Nephron (organoid): ENCODE measurements around the gene TRIB2.

Experiments
- H3K27ac Mint-ChIP-seq, 3 experiments: 2 replicates each; pipeline ENCODE4 v1.8.0; 2020; ENCODE audit warnings: mixed read lengths in 3 of 3, mild to moderate bottlenecking in 2 of 3, moderate library complexity in 1 of 3
- H3K27me3 Mint-ChIP-seq: 2 replicates; pipeline ENCODE4 v1.8.0; 2021; ENCODE audit warnings: low read depth, mild to moderate bottlenecking, moderate library complexity, mixed read lengths
- H3K36me3 Mint-ChIP-seq: 2 replicates; pipeline ENCODE4 v1.8.0; 2020; ENCODE audit warnings: low read depth, mixed read lengths
- H3K4me1 Mint-ChIP-seq: 2 replicates; pipeline ENCODE4 v1.8.0; 2020; ENCODE audit warnings: mixed read lengths
- H3K4me3 Mint-ChIP-seq, 3 experiments: 2 replicates each; pipeline ENCODE4 v1.8.0; 2020; ENCODE audit warnings: mild to moderate bottlenecking in 3 of 3, mixed read lengths in 3 of 3, moderate library complexity in 2 of 3
- H3K9me3 Mint-ChIP-seq: 2 replicates; pipeline ENCODE4 v1.8.0; 2020; ENCODE audit warnings: mixed read lengths
- TF ChIP-seq, protein P1 (sequence below), 3 experiments: fragments of 200-600 bp; sonication (generic); IDR thresholded peaks; one replicate each; pipeline ENCODE4 v1.5.0; 2021; ENCODE audit warnings: antibody characterized with exemption in 3 of 3; ENCODE audit not compliant: unreplicated experiment in 3 of 3

TRIB2 gene

DNA sequence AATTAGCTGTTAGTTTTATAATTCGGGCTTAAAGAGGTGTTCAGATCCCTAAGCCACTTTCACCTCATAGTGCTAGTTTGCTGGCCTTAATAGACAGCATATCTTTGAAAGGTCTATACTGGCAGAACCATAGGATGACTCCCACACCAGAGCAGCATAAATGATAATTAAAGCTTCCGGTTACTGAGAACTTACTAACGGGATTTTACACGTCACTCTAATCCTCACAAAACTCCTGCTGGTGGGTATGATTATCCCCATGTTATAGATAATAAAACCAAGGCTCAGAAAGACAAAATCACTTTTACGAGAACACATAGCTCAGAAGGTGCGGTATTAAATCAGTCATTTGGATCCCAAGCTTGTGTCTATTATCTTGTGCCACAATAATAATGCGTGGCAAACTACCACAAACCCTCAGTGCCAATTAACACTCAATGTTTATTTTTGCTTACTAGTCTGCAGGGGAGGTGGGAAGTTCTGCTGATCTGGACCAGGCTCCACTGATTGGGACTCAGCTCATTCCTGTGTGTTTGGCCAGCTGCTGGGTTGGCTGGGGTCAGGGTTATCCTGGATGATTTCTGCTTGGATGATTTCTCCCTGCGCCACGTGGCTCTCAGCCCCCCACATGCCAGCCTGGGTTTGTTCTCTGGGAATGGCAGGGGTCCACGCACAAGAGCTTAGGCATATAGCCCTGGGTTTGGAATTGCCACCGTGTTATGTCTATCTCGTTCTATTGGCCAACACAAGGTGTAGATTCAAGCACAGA is 62.3 kb downstream of the TRIB2 start:
- H3K4me1 Mint-ChIP-seq = peaks cover 23% of the 10 kb centered on the region
- TF ChIP-seq, protein P1, sequence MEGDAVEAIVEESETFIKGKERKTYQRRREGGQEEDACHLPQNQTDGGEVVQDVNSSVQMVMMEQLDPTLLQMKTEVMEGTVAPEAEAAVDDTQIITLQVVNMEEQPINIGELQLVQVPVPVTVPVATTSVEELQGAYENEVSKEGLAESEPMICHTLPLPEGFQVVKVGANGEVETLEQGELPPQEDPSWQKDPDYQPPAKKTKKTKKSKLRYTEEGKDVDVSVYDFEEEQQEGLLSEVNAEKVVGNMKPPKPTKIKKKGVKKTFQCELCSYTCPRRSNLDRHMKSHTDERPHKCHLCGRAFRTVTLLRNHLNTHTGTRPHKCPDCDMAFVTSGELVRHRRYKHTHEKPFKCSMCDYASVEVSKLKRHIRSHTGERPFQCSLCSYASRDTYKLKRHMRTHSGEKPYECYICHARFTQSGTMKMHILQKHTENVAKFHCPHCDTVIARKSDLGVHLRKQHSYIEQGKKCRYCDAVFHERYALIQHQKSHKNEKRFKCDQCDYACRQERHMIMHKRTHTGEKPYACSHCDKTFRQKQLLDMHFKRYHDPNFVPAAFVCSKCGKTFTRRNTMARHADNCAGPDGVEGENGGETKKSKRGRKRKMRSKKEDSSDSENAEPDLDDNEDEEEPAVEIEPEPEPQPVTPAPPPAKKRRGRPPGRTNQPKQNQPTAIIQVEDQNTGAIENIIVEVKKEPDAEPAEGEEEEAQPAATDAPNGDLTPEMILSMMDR (IDR thresholded peaks at IDR 0.05; ENCODE audit: unreplicated experiment in 3 of 3) = no peak
- H3K4me3 Mint-ChIP-seq = no peak overlapping the region
- peak overlapping the region; percentile 24 to 95 (median 82) for H3K27ac Mint-ChIP-seq
- no peaks in the 10 kb centered on the region for H3K36me3 Mint-ChIP-seq
- no peaks in the 10 kb centered on the region for H3K27me3 Mint-ChIP-seq
- H3K9me3 Mint-ChIP-seq = peaks cover 2% of the 10 kb centered on the region

DNA sequence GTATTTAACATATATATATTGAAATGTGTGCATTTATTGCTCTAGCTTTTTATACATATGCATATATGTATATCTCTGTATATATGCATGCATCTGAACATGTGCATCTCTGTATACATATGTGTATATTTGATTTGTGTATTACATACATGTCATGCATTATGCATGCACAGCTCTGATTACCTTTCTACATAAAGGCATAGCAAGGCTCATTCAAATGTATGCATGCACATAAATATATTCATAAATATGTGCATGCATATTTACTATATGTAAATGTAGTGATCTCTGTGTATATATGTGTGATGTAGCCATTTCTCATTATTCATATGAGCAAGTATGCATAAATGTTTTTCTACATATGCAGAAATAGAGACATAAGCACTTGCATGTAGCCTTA is 64.6 kb downstream of the TRIB2 start:
- Mint-ChIP-seq H3K4me3 (no peak overlapping the region), H3K9me3 (peaks cover 3% of the 10 kb centered on the region), H3K27me3 (no peaks in the 10 kb centered on the region), H3K4me1 (peaks cover 12% of the 10 kb centered on the region), H3K27ac (peak overlapping the region in 1 of 3 experiments; percentile 78), H3K36me3 (peaks cover 1% of the 10 kb centered on the region)
- TF ChIP-seq, protein P1 (IDR thresholded peaks at IDR 0.05; ENCODE audit: unreplicated experiment in 3 of 3) = no peak

DNA sequence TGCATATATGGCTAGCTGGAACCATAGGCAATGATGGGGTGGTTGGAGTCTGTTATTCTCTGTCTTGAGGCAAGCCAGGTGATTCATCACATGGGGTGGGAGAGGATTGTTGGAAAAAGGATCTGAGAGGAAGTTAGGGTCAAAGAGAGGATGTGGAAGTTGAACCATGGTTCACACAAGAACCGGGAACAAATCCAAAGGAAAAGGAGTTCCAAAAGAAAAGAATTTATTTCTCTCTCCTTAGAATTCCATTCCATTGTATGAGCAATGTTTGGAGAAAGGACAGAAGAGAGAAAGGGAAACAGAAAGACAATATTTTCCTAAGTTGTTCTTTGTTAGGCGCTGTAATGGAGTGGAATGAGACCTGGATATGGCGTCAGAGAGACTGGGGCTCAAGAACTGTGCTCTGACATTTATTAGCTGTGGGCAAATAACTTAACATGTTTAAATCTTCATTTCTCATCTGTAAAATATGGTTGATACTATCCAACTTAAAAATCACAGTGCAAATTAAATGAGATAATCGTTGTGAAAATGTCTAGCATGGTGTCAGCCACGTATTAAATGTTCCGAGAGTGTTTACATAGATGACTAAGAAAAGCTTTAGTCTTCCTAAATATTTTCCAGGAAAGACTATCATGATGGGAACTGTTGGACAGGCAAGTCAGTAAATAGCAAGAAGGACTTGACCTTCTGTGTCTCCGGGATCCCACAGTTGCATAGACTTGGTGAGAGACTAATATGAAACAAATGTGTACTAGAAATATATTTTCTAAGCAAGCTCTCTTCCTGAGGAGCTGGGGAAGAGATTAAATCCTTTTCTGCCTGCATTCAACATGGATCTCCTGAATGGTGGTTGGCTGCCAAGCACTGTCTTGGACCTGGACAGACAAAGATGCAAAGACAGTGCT is 71.4 kb downstream of the TRIB2 start:
- Mint-ChIP-seq H3K27me3 (no peaks in the 10 kb centered on the region), H3K4me3 (peak overlapping the region in 2 of 3 experiments; percentile 50 to 59), H3K36me3 (peaks cover 5% of the 10 kb centered on the region), H3K9me3 (peaks cover 17% of the 10 kb centered on the region), H3K4me1 (peaks cover 14% of the 10 kb centered on the region), H3K27ac (peak overlapping the region; percentile 93 to 97 (median 95))
- TF ChIP-seq, protein P1 (IDR thresholded peaks at IDR 0.05; ENCODE audit: unreplicated experiment in 3 of 3) = no peak

DNA sequence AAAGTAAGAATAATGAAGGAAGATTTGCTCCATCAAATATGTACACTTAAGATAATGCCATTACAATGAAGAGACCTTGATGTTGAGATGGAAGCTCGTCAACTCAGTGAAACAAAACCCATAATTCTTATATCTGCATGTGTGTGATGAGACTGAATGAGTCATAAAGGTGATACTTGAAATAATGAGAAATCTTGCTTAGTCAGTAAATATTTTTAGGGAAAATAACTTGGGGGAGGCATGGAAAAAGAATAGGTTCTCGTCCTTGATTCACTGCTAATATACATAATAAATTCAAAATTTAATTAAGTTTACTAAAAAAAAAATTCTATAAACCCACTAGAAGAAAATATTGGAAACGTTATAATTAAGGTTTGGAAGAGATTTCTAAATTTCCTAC is 75.2 kb downstream of the TRIB2 start:
- H3K36me3 Mint-ChIP-seq = no peaks in the 10 kb centered on the region
- H3K27me3 Mint-ChIP-seq = no peaks in the 10 kb centered on the region
- TF ChIP-seq, protein P1 (IDR thresholded peaks at IDR 0.05; ENCODE audit: unreplicated experiment in 3 of 3) = no peak
- peaks cover 9% of the 10 kb centered on the region for H3K9me3 Mint-ChIP-seq
- no peak overlapping the region for H3K4me3 Mint-ChIP-seq
- no peak overlapping the region for H3K27ac Mint-ChIP-seq
- peaks cover 31% of the 10 kb centered on the region for H3K4me1 Mint-ChIP-seq
